Measurements from ENCODE around the gene KLF7.

DNA sequence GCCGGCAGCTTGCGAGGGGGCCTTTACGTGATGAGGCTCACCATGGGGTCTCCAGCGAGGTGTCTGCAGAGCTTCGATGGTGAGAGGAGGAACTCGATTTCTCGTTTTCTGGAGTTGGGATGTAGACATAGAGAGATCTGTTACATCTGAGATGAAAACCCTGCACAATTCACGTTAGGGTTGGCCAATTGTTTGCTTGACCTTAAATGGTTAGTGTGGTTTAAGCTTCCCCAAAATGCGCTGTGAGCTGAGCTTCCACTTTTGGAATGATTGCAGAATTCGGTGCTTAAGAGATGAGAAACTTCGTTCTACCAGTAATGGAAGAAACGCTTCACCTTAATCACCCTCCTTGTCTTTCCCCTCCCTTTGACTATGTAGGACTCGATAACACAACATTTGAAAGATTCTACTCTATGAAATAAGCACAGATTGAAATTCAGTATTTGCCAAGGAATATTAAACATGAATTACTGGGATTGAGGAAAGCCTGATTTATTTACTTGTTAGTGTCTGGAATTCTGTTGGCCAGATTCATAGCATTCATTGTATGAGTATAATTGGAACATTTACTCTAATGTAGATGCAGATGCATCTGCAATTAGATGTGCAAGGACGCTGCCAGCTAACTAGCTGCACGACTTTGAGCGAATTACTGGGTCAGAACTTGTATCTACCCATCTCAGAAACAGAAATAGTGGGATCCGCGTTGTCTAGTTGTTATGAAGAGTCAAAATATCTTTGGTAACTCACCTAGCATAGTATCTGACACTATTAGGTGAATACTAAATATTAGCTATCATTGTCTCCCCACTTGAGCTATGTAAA is 1.6 kb upstream of the KLF7 start:
- no peak for TF ChIP-seq PHF8 (IDR thresholded peaks at IDR 0.05; ENCODE audit: borderline replicate concordance, low read depth)
- TF ChIP-seq, protein P1, sequence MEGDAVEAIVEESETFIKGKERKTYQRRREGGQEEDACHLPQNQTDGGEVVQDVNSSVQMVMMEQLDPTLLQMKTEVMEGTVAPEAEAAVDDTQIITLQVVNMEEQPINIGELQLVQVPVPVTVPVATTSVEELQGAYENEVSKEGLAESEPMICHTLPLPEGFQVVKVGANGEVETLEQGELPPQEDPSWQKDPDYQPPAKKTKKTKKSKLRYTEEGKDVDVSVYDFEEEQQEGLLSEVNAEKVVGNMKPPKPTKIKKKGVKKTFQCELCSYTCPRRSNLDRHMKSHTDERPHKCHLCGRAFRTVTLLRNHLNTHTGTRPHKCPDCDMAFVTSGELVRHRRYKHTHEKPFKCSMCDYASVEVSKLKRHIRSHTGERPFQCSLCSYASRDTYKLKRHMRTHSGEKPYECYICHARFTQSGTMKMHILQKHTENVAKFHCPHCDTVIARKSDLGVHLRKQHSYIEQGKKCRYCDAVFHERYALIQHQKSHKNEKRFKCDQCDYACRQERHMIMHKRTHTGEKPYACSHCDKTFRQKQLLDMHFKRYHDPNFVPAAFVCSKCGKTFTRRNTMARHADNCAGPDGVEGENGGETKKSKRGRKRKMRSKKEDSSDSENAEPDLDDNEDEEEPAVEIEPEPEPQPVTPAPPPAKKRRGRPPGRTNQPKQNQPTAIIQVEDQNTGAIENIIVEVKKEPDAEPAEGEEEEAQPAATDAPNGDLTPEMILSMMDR (IDR thresholded peaks at IDR 0.05) = no peak
- TF ChIP-seq POLR2A (IDR thresholded peaks at IDR 0.05; ENCODE audit: low read length) = no peak
- no peak for TF ChIP-seq MYC (IDR thresholded peaks at IDR 0.05; ENCODE audit: borderline replicate concordance, low read length)
- TF ChIP-seq GATA3 (IDR thresholded peaks at IDR 0.05; ENCODE audit: borderline replicate concordance) = no peak
- TF ChIP-seq JUN (IDR thresholded peaks at IDR 0.05) = no peak
- no peak for TF ChIP-seq RFX5 (IDR thresholded peaks at IDR 0.05)
- no peak for TF ChIP-seq RAD21 (conservative IDR thresholded peaks at IDR 0.05 in 1 of 2, IDR thresholded peaks at IDR 0.05 in 1 of 2)
- TF ChIP-seq, protein P2, sequence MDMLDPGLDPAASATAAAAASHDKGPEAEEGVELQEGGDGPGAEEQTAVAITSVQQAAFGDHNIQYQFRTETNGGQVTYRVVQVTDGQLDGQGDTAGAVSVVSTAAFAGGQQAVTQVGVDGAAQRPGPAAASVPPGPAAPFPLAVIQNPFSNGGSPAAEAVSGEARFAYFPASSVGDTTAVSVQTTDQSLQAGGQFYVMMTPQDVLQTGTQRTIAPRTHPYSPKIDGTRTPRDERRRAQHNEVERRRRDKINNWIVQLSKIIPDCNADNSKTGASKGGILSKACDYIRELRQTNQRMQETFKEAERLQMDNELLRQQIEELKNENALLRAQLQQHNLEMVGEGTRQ (IDR thresholded peaks at IDR 0.05) = no peak
- no peak for TF ChIP-seq CHD2 (IDR thresholded peaks at IDR 0.05; ENCODE audit: low read length, partially characterized antibody)

All from A549 (cell line).